GM19467 (cell line): ENCODE measurements around the gene CD82.
A peak's percentile ranks its signal among the peaks of the same experiment; 100 is the strongest.

Experiments
- ATAC-seq: cut with Tn5 transposase; IDR thresholded peaks from one replicate; pipeline ENCODE4 v1.9.1; 2021; ENCODE audit warnings: mild to moderate bottlenecking, moderate library complexity; ENCODE audit not compliant: unreplicated experiment

The CD82 gene

GRCh38 chr11:44565211-44565952 lies at the start of gene CD82:
Gene CD82, plus strand, starts transcription at chr11:44565663. Its CDS starts 29,000 bp downstream, at chr11:44594663.
- peak; percentile 72 for ATAC-seq

GRCh38 chr11:44516688-44517507 lies 48.6 kb upstream of the CD82 start:
- no peak for ATAC-seq

GRCh38 chr11:44517541-44517940 lies 47.9 kb upstream of the CD82 start:
- ATAC-seq, result no peak

GRCh38 chr11:44518968-44519550 lies 46.4 kb upstream of the CD82 start:
- ATAC-seq, result no peak

- no peak for ATAC-seq
Observed at GRCh38 chr11:44519989-44520737, 45.3 kb upstream of the CD82 start.

- no peak for ATAC-seq
Observed at GRCh38 chr11:44521148-44521547, 44.3 kb upstream of the CD82 start.

GRCh38 chr11:44522294-44522693 lies 43.2 kb upstream of the CD82 start:
- no peak for ATAC-seq

GRCh38 chr11:44524346-44524745 lies 41.1 kb upstream of the CD82 start:
- no peak for ATAC-seq

GRCh38 chr11:44524751-44525201 lies 40.7 kb upstream of the CD82 start:
- ATAC-seq, result no peak

- no peak for ATAC-seq
Observed at GRCh38 chr11:44525473-44526252, 39.8 kb upstream of the CD82 start.

- no peak for ATAC-seq
Observed at GRCh38 chr11:44526438-44526837, 39.0 kb upstream of the CD82 start.

GRCh38 chr11:44527476-44527875 lies 38.0 kb upstream of the CD82 start:
- no peak for ATAC-seq

GRCh38 chr11:44528103-44528502 lies 37.4 kb upstream of the CD82 start:
- ATAC-seq, result no peak

GRCh38 chr11:44528581-44528980 lies 36.9 kb upstream of the CD82 start:
- no peak for ATAC-seq

- ATAC-seq, result no peak
Observed at GRCh38 chr11:44529895-44530412, 35.5 kb upstream of the CD82 start.

- no peak for ATAC-seq
Observed at GRCh38 chr11:44530413-44531115, 34.9 kb upstream of the CD82 start.

GRCh38 chr11:44531116-44531504 lies 34.4 kb upstream of the CD82 start:
- ATAC-seq, result no peak

GRCh38 chr11:44531636-44532035 lies 33.8 kb upstream of the CD82 start:
- no peak for ATAC-seq

- no peak for ATAC-seq
Observed at GRCh38 chr11:44532809-44533208, 32.7 kb upstream of the CD82 start.
